Erythroblast (primary cell): ENCODE measurements around the gene PWWP2B.

Experiments used
- DNase-seq, 2 experiments: peaks; one replicate each; lab custom pipeline; 2025; lab: John Stamatoyannopoulos, UW
- GATA1 ChIP-seq: IDR thresholded peaks from 2 replicates; pipeline ENCODE4 v1.6.1; 2011; ENCODE audit warnings: low read depth, mild to moderate bottlenecking, control low read depth, low read length, moderate library complexity
- POLR2A ChIP-seq: IDR thresholded peaks from 2 replicates; pipeline ENCODE4 v1.6.1; 2011; ENCODE audit warnings: mild to moderate bottlenecking, low read length

The PWWP2B gene

DNA sequence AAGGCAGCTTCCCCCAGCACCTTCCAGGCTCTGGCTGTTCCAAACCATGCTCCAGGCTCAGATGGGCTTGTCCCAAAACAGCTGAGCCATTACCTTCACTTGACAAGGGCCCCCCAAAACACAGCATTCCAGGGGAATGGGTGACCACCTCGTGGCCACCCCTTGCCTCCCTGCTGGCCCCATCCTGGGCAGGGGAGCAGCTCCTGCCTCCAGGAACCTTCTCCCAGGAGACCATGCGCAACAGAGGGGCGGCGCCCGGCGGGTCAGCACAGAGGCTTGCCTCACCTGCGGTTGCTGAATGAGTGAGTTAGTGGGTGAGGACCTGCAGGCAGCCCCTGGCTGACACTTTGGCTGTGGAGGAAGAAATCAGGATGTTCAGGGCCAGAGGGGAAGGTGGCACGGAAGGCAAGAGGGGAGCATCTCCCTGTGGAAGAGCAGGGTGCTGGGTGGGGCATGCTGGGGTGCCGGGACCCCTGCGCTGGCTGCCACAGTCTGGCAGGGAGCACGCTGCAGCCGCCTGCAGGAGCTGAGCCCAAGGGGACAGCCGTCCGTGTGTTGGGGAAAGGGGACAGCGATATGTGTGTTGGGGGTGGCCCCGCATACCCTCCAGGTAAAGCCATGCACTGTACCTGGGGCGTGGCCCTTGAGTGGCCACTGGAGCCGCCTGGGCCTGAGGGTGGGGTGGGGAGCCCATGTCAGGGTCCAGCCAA, 54.7 kb downstream of the PWWP2B start:
- TF ChIP-seq GATA1 (no peak), POLR2A (no peak)
- no peak for DNase-seq

DNA sequence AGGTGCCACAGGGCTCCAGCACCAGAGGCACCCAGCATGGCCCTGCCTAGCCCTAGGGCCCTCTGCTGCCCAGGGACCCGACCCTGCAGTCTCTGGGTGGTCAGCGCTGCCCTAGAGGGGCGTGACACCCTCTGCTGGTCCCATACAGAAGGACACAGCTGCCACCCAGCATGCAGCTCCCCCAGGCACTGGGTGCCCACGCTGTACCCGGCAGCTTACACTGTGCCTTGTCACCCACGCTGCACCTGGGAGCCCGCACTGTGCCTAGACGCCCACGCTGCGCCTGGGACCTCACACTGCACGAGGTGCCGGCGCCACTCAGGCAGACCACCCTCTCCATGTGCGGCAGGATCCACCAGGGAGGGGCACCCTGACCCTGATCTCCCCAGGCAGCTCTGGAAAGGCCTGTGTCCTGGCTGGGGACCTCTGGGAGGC, 55.2 kb downstream of the PWWP2B start:
- no peak for DNase-seq

DNA sequence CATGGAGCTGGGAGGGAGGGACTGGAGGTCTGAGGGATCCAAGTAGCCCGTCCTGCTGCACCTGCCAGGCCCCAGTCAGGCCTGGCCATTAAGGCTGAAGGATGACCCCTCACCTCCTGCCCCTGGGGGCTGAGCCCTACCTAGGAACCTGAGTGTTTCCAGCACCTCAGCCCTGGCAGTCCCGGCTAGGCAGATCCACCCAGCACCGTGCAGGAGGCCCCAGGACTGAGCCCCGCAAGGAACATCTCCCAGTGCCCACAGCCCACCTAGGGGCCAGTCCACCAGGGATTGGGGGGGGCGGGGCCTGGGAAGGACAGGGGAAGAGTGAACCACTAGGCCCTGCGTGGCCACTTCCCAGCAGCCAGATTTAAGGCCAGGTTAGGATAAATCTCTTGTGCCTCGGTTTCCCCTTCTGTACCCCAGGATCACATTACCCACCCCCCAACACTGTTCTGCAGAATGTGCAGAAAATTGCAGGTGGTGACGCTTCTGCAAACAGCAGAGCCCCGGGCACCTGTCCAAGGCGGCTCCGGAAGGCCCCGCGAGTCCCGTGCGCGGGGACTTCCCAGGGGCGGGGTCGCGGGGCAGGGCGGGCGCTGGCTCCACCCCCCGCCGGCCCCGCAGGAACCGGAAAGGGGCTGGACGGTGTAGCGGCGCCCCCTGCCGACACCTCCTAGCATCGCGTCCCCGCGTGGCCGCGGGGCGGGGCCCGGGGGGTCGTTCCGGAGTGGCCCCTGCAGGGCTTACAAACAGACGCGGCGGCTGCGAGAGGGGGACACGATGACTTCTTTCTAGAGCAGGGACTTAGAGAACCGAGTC, 55.9 kb downstream of the PWWP2B start:
- TF ChIP-seq POLR2A (no peak), GATA1 (no peak)
- DNase-seq = peak; percentile 78 to 87

More for the DNA sequence above, 55.2 kb downstream of the PWWP2B start:
- TF ChIP-seq GATA1 = no peak

DNA sequence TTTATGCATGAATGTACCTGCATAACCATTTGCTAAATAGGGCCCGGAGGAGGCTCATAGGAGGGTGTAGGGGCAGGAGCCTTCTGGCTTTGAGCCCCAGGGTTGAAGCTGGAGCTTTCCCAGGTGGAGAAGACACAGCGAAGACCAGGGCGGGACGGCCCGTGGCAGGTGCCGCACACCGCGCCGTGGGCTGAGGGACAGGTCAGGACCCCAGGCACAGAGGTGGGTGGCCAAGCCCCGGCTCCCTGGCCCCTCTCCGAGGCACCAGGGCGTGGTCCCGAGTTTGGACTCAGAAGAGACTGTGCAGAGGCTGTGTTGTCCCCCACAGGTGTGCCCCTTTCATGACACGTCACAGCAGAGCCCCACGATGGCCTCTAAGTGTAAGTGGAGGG, 56.5 kb downstream of the PWWP2B start:
- TF ChIP-seq POLR2A (no peak), GATA1 (no peak)

DNA sequence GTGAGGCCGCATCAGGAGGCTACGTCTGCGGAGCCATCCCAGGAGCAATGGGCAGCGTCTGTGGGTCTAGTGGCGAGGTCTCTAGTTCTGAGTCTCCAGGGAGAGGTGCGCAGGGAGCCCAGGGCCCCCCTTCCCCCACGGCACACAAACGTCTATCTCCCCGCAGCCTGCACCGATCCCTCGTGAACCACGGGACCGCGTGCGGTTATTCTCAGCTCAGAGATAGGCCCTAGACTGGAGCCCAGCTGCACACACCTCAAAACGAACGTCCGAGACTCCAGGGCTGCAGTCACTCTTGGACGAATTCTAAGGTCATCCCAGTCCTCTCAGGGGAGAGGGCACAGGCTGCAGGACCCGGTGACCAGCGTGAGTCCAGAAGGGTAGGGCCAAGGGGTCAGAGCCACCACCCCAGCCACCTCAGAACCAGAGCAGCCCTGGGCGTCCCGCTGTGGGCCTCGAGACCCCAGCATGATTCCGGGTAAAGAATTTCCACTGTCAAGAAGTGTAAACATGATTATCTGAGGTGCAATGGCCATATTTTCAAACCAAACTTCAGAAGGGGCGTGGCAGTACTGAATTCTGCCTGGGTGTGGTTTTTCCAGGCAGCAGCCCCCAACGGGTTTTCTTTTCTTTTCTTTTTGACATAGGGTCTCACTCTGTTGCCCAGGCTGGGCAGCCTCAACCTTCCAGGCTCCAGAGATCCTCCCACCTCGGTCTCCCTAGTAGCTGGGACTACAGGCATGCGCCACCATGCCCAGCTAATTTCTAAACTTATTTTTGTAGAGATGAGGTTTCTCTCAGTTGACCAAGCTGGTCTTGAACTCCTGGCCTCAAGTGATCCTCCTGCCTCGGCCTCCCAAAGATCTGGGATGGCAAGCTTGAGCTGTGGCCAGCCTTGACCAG, 57.5 kb downstream of the PWWP2B start:
- DNase-seq = no peak
- TF ChIP-seq POLR2A = no peak
- no peak for TF ChIP-seq GATA1

More for the DNA sequence above, 56.5 kb downstream of the PWWP2B start:
- no peak for DNase-seq

DNA sequence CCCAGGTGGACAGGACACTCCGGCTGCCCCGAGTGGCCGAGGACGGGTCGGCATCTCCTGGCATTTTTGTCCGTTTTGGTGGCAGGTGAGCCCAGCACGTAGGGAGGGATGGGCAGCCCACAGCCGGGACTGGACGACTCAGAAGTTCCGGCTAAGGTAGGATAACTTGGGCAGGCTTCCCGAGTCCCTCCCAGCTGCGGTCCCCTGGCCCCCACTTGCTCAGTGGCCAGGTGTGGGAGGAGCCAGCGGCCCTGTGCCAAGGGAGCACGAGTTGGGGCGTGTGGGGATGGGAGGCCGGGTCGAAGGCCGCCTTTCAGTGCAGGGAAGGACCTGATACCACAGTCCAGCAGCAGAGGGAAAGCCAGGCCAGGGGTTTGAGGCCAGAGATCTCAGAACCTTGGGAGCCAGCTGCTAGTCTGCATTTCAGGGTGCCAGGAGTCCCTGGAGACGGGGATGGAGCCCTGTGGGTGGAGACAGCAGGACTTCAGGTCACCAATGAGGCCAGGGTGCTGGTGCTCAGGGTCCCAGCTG, 58.5 kb downstream of the PWWP2B start:
- TF ChIP-seq GATA1 = no peak
- TF ChIP-seq POLR2A = no peak
- DNase-seq = no peak

DNA sequence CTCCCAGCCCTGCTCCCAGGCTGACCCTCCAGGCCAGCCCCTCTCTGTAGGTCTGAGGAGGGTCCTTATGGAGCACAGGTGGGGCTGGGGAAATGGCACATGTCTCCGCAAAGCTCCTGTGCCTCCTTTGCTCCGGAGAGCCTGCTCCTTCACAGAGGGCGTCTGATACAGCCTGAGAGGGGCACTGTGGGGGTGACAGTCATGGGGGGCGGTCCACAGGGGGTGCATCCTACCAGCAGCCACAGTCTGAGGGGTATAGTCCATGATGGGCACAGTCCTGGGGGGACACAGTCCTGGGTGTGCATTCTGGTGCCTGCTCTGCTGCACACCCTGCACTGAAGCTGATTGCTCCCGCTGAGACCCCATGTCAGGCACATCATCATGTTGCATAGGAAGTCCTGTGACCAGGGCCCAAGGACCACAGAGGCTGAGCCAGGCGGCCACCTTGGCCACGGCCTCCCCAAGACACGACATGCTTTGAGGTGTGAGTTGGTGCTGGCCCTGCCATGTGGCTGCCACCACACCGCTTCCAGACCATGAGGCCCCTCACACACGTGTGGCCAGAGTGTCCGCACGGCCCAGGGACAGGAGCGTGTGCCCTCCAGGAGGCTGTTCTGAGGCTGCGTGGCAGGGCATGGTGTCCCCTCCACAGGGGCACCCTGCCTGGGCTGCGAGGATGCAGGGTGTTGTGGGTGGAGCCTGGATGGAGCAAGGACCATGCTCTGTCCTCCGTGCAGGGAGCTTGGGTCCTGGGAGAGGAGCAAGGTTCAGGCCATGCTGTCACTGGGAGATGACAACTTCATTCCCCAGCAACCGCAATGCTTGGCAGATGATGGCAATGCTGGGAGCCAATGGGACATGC, 59.2 kb downstream of the PWWP2B start:
- no peak for TF ChIP-seq POLR2A
- DNase-seq = no peak

DNA sequence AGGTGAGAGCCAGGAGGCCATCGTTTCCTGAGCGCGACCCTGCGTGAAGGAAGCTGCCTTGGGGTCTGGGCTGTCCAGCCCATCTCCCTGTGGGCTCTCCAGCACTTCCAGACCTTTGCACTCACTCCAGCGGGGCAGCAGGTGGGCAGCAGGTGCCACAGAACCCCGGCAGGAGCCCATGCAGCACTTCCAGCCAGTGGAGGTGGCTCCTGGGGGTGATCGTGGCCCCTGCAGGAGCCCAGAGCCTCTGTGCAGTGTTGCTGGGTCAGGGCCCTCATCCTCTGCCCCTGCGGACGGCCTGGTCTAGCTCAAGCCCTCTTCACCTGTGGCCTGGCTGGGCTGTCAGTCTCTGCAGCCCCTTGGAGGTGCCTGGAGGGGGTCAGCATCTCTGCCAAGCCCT, 59.9 kb downstream of the PWWP2B start:
- TF ChIP-seq GATA1 = no peak
- TF ChIP-seq POLR2A = no peak
- DNase-seq = no peak

DNA sequence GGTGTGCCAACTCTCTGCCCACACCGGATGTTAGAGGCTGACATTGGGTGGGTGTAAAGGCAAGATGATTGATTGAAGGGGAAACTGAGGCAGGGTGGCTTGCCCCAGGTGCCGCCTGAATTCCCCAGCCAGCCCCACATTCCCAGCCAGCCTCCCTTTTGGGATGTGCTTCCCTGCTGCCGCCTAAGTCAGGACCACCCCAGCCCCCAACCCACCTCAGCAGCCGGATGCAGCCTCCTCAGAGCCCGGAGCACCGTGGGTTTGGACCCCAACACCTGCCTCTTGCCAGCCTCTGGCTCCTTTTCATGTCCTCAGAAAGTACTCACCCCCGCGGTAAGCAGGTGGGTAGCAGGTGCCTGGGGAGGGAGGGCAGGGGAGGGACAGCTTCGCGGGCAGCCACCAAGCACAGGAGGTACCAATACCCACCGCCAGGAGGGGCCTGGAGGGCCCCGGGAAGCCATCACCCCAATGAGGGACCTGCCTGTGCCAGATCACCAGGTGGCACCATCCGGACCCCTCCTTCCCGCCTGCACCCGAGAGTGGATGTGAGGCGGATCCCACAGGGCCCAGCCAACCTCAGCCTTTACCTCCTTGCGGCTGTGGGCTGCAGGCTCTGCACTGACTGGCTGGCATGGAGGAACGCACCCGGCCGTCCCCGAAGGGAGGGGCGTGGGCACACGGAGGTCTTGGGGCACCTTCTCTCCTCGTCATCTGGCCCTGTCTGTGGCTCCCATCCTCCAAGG, 60.5 kb downstream of the PWWP2B start:
- DNase-seq = no peak
- TF ChIP-seq GATA1 (no peak), POLR2A (no peak)

DNA sequence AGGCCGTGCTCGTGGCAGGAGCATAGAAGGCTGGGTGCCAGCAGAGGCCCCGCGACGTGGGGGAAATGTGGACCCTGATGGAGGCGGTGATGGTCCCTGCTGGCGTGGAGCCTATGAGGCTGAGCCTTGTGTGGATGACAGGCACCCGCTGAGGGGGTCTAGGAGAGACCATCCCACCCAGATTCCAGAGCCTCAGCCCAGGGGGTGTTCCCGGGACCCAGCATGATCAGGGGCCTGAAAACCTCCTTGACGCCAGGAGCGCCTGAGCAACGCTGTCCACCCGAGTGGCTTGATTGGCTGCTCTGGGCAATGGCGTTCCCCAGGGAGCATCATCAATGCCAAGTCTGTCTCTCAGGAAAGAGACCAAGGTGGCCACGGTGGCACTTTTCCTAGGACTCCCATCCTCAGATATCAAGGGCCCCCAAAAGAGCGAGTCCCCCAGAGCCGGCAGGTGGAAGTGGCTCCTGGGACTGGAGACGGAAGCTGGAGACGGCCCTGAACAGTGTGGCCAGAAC, 61.1 kb downstream of the PWWP2B start:
- DNase-seq = no peak
- TF ChIP-seq GATA1 = no peak
- TF ChIP-seq POLR2A = no peak

DNA sequence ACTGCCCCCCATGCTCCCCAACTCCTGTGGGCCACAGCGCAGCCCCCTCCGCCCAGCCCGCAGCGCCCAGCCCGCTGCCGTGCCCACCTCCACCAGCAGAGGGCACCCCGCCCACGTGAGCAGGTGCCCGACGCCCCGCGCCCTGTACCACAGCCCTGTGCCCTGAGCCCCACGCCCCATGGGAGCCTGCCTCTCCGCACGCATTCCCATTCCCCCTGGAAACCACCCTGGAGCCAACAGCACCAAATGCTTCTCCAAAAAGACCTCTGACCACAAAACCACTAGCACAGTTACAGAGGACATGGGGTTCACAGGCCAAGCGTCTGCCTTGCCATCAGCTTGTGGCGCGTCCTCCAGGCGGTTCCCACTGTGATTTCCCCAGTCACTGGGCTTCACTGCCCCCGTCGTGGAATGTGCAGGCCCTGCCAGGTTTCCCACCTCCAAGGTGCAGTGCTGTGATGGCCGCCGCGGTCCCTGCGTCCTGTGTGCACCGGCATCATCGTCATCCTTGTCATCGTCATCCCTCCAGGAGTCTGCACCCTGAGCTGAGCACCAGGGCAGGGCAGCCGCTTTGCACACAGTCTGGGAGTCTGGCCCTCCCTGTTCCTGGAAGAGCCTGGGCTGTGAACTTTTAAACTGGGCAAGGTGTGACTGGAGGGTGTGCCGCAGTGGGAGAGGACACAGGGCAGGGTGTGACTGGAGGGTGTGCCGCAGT, 61.7 kb downstream of the PWWP2B start:
- TF ChIP-seq GATA1 (no peak), POLR2A (no peak)
- DNase-seq = peak; percentile 25 to 51
